Measurements from ENCODE around the gene SYMPK.

Gene SYMPK

DNA sequence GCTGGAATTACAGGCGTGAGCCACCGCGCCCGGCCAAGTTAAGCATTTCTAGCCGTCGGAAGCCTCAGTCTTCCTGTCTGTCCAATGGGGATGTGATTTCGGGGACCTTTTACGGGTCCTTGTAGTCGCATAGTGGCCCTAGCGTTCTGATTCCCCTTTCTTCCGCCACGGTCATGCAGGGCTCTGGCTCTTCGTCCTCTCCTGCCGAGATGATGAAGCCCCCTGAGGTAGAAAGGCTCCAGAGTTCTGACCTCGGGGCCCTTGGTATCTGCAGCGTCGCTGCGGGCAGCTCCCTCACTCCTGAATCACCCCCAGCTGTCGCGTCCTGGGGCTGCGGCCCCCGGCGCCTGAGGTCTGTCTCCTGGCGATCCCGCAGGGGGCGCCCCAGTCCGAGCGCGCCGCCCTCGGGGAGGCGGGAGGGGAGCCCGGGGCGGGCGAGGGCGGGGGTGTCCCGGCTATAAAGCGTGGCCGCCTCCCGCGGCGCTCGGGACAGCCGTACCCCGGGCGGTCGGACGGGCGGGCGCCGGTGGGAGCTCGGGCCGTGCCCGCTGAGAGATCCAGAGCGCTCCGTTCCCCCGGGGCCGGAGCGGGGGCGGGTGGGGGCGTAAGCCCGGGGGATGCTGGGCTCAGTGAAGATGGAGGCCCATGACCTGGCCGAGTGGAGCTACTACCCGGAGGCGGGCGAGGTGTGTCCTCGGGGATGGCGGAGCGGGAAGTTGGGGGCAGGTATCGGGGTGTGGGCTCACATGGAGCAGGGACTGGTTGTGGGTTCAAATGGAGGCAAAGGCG is 1.1 kb upstream of the SYMPK start, which contains the start of gene FOXA3 (continued):
- TF ChIP-seq, protein P1, sequence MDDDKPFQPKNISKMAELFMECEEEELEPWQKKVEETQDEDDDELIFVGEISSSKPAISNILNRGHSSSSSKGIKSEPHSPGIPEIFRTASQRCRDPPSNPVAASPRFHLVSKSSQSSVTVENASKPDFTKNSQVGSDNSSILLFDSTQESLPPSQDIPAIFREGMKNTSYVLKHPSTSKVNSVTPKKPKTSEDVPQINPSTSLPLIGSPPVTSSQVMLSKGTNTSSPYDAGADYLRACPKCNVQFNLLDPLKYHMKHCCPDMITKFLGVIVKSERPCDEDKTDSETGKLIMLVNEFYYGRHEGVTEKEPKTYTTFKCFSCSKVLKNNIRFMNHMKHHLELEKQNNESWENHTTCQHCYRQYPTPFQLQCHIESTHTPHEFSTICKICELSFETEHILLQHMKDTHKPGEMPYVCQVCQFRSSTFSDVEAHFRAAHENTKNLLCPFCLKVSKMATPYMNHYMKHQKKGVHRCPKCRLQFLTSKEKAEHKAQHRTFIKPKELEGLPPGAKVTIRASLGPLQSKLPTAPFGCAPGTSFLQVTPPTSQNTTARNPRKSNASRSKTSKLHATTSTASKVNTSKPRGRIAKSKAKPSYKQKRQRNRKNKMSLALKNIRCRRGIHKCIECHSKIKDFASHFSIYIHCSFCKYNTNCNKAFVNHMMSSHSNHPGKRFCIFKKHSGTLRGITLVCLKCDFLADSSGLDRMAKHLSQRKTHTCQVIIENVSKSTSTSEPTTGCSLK (tag by site-specific recombination; IDR thresholded peaks at IDR 0.05): no peak
- TF ChIP-seq ZNF501 (tag by site-specific recombination; IDR thresholded peaks at IDR 0.05) (no peak), ZNF707 (tag by site-specific recombination; IDR thresholded peaks at IDR 0.05) (no peak), ZNF121 (tag by site-specific recombination; IDR thresholded peaks at IDR 0.05) (no peak), GLI4 (tag by site-specific recombination; IDR thresholded peaks at IDR 0.05) (0 out of 2 replicates have a peak, but pooled peaks have one; percentile 8), KLF7 (tag by site-specific recombination; IDR thresholded peaks at IDR 0.05; ENCODE audit: borderline replicate concordance) (no peak), RBAK (tag by site-specific recombination; IDR thresholded peaks at IDR 0.05) (no peak), GLIS2 (tag by site-specific recombination; IDR thresholded peaks at IDR 0.05) (peak; percentile 67; the same call in 1 of the 2 replicates), SP3 (tag by site-specific recombination; IDR thresholded peaks at IDR 0.05) (peak; percentile 28), TCF7L2 (IDR thresholded peaks at IDR 0.05; ENCODE audit: borderline replicate concordance, low read depth, low read length) (no peak), ZNF37A (tag by site-specific recombination; IDR thresholded peaks at IDR 0.05) (no peak), TRIM28 (IDR thresholded peaks at IDR 0.05; ENCODE audit: borderline replicate concordance, low read length) (no peak), BCL11A (tag by site-specific recombination; IDR thresholded peaks at IDR 0.05; ENCODE audit: low read depth) (no peak), ZSCAN16 (tag by site-specific recombination; IDR thresholded peaks at IDR 0.05) (no peak), GFI1B (tag by site-specific recombination; IDR thresholded peaks at IDR 0.05) (no peak), SCRT2 (tag by site-specific recombination; IDR thresholded peaks at IDR 0.05) (no peak), ZNF560 (tag by site-specific recombination; IDR thresholded peaks at IDR 0.05; ENCODE audit: borderline replicate concordance) (no peak), IKZF3 (tag by site-specific recombination; IDR thresholded peaks at IDR 0.05) (no peak), ZBTB7A (tag by site-specific recombination; IDR thresholded peaks at IDR 0.05; ENCODE audit: low read depth) (no peak; the same call in 1 of the 2 replicates), ZNF394 (tag by site-specific recombination; IDR thresholded peaks at IDR 0.05; ENCODE audit: borderline replicate concordance) (no peak), OSR2 (tag by site-specific recombination; IDR thresholded peaks at IDR 0.05) (no peak), ZNF837 (tag by site-specific recombination; IDR thresholded peaks at IDR 0.05) (no peak), ZNF10 (tag by site-specific recombination; IDR thresholded peaks at IDR 0.05) (no peak), ZNF391 (tag by site-specific recombination; IDR thresholded peaks at IDR 0.05; ENCODE audit: borderline replicate concordance, low read depth) (no peak), ZNF624 (tag by site-specific recombination; IDR thresholded peaks at IDR 0.05) (no peak), ZNF571 (tag by site-specific recombination; IDR thresholded peaks at IDR 0.05) (no peak), ZSCAN30 (tag by site-specific recombination; IDR thresholded peaks at IDR 0.05) (0 out of 2 replicates have a peak, but pooled peaks have one; percentile 39), ZNF341 (tag by site-specific recombination; IDR thresholded peaks at IDR 0.05; ENCODE audit: low read depth) (no peak), ZNF521 (tag by site-specific recombination; IDR thresholded peaks at IDR 0.05) (no peak), ZNF48 (tag by site-specific recombination; IDR thresholded peaks at IDR 0.05) (no peak), ZNF514 (tag by site-specific recombination; IDR thresholded peaks at IDR 0.05) (no peak), ZNF629 (tag by site-specific recombination; IDR thresholded peaks at IDR 0.05) (no peak)
- TF ChIP-seq, protein P2, sequence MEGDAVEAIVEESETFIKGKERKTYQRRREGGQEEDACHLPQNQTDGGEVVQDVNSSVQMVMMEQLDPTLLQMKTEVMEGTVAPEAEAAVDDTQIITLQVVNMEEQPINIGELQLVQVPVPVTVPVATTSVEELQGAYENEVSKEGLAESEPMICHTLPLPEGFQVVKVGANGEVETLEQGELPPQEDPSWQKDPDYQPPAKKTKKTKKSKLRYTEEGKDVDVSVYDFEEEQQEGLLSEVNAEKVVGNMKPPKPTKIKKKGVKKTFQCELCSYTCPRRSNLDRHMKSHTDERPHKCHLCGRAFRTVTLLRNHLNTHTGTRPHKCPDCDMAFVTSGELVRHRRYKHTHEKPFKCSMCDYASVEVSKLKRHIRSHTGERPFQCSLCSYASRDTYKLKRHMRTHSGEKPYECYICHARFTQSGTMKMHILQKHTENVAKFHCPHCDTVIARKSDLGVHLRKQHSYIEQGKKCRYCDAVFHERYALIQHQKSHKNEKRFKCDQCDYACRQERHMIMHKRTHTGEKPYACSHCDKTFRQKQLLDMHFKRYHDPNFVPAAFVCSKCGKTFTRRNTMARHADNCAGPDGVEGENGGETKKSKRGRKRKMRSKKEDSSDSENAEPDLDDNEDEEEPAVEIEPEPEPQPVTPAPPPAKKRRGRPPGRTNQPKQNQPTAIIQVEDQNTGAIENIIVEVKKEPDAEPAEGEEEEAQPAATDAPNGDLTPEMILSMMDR (tag by site-specific recombination; IDR thresholded peaks at IDR 0.05): peak; percentile 31; the same call in 1 of the 2 replicates
- TF ChIP-seq, protein P3, sequence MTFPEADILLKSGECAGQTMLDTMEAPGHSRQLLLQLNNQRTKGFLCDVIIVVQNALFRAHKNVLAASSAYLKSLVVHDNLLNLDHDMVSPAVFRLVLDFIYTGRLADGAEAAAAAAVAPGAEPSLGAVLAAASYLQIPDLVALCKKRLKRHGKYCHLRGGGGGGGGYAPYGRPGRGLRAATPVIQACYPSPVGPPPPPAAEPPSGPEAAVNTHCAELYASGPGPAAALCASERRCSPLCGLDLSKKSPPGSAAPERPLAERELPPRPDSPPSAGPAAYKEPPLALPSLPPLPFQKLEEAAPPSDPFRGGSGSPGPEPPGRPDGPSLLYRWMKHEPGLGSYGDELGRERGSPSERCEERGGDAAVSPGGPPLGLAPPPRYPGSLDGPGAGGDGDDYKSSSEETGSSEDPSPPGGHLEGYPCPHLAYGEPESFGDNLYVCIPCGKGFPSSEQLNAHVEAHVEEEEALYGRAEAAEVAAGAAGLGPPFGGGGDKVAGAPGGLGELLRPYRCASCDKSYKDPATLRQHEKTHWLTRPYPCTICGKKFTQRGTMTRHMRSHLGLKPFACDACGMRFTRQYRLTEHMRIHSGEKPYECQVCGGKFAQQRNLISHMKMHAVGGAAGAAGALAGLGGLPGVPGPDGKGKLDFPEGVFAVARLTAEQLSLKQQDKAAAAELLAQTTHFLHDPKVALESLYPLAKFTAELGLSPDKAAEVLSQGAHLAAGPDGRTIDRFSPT (tag by site-specific recombination; IDR thresholded peaks at IDR 0.05): no peak
- TF ChIP-seq, protein P4, sequence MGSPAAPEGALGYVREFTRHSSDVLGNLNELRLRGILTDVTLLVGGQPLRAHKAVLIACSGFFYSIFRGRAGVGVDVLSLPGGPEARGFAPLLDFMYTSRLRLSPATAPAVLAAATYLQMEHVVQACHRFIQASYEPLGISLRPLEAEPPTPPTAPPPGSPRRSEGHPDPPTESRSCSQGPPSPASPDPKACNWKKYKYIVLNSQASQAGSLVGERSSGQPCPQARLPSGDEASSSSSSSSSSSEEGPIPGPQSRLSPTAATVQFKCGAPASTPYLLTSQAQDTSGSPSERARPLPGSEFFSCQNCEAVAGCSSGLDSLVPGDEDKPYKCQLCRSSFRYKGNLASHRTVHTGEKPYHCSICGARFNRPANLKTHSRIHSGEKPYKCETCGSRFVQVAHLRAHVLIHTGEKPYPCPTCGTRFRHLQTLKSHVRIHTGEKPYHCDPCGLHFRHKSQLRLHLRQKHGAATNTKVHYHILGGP (tag by site-specific recombination; IDR thresholded peaks at IDR 0.05): no peak

All from HEK293 (cell line).